ENCODE measurements around the gene MATN4.

Gene MATN4

DNA sequence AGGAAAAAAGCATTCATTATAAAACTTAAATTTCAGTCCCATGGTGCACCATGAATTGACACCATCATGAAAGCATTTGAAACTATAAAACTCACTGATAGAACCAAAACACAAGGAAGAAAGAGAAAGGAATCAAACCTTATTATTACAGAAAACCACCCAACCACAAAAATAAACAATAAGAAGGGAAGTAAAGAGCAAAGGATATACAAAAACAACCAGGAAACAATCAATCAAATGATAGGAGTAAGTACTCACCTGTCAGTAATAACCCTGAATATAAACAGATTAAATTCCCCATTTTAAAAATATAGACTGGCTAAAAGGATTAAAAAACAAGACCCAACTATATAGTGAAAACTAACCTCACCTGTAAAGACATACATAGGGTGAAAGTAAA lies 59.5 kb downstream of the MATN4 start:
- DNase-seq (ENCODE audit: low spot score) = no peak

DNA sequence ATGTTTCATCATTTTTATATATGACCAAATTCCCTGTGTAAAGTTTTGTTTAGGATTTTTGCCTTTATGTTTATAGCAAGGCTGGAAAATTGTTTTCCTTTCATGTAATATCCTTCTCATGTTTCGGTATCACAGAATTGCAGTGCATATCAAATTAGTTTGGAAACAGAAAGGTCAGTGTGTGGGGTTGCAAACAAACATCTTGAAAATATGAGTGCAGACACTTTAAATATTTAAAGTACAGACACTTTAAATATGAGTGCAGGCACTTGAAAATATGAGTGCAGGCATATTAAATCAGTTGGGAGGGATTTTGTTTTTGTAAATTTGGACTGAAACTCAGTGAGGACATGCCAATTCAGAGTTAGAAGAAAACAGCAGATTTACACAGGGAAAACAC lies 60.2 kb downstream of the MATN4 start:
- DNase-seq (ENCODE audit: low spot score) = no peak

DNA sequence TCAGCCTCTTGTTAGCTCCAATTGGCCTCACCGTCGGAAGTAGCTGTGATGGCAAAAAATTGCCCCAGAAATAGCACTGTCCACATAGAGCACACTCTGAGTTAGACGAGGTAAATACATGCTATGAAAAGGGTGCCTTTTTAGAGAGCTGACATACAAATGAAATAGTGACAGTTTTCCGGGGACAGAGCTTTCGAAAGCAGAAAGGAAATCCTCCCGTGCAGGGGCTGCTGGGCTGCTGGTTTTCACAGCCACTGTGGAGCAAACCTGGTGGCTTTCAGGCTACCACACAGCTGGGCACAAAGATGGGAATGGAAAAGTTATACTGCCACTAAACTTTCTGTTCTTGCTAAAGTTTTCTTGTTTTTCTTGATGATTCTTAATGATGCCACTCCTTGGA lies 62.0 kb downstream of the MATN4 start:
- DNase-seq (ENCODE audit: low spot score) = no peak
